DMS153 treated with DMSO at 0.1 percent for 48 hours (cell line): Measurements from ENCODE around the gene RFXAP.
A peak's percentile ranks its signal among the peaks of the same experiment; 100 is the strongest.

ENCODE experiments used
- DNase-seq: peaks from one replicate; lab custom pipeline; 2025; ENCODE audit not compliant: unreplicated experiment; lab: John Stamatoyannopoulos, UW

The RFXAP gene

GRCh38 chr13:36866232-36866631, 47.2 kb downstream of the RFXAP start:
- no peak for DNase-seq

- DNase-seq, result no peak
Measured at GRCh38 chr13:36870050-36870692, 51.1 kb downstream of the RFXAP start.

- no peak for DNase-seq
Measured at GRCh38 chr13:36872621-36873020, 53.6 kb downstream of the RFXAP start.

GRCh38 chr13:36875431-36875830, 56.4 kb downstream of the RFXAP start:
- peak; percentile 26 for DNase-seq

- DNase-seq, result no peak
Measured at GRCh38 chr13:36875961-36876360, 56.9 kb downstream of the RFXAP start.
